Nephron progenitor cell (in vitro differentiated cells): ENCODE results near the gene SCGB2A2.

Experiments
- DNase-seq: peaks from one replicate; pipeline ENCODE4 v3.0.0; 2021
- H3K27ac Mint-ChIP-seq: 2 replicates; pipeline ENCODE4 v1.8.0; 2021; ENCODE audit warnings: mild to moderate bottlenecking, moderate library complexity, mixed read lengths
- H3K27me3 Mint-ChIP-seq: 2 replicates; pipeline ENCODE4 v1.8.0; 2021; ENCODE audit warnings: mild to moderate bottlenecking, low read depth, mixed read lengths; ENCODE audit not compliant: poor library complexity
- H3K36me3 Mint-ChIP-seq: 2 replicates; pipeline ENCODE4 v1.8.0; 2021; ENCODE audit warnings: low read depth, mixed read lengths
- H3K4me1 Mint-ChIP-seq: 2 replicates; pipeline ENCODE4 v1.8.0; 2021; ENCODE audit warnings: mixed read lengths
- H3K4me3 Mint-ChIP-seq: 2 replicates; pipeline ENCODE4 v1.8.0; 2021; ENCODE audit warnings: mild to moderate bottlenecking, moderate library complexity, mixed read lengths
- H3K9me3 Mint-ChIP-seq: 2 replicates; pipeline ENCODE4 v1.8.0; 2021; ENCODE audit warnings: mild to moderate bottlenecking, moderate library complexity, mixed read lengths
- CTCF ChIP-seq: fragments of 200-600 bp; sonication (generic); IDR thresholded peaks from 2 replicates; pipeline ENCODE4 v1.5.0; 2021; ENCODE audit warnings: antibody characterized with exemption

SCGB2A2 gene

GRCh38 chr11:62273284-62273683 lies 3.3 kb downstream of the SCGB2A2 start:
- TF ChIP-seq CTCF = no peak
- no peaks in the 10 kb centered on the region for H3K4me1 Mint-ChIP-seq

DNA sequence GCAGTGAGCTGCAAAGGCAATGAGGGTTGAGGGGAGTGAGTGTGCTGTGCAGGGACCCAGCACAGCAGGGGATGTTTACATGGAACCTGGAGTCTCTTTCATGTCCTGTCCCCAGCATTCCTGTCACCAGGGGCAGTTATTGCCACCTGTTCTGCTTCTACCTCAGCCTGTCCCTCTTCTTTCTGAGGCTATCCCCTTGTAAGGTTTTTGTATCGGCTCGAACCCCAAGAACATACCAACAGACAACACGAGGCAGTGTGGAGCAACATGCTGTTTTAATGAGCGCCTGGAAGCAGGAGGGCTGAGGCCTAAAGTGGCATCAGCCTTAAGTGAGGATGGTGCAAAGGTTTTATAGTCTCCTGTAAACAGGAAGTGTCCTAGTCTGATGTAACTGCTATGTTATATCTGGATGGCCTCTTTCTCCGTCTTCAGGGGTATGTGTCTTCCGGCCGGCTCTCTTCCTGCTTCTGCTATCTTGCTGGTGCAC lies 3.9 kb downstream of the SCGB2A2 start:
- no peak for DNase-seq
- H3K4me1 Mint-ChIP-seq = no peaks in the 10 kb centered on the region
- H3K36me3 Mint-ChIP-seq = no peaks in the 10 kb centered on the region
- no peak overlapping the region for H3K4me3 Mint-ChIP-seq
- no peak for TF ChIP-seq CTCF
- peaks cover 14% of the 10 kb centered on the region for H3K27me3 Mint-ChIP-seq
- no peak overlapping the region for H3K27ac Mint-ChIP-seq
- peaks cover 18% of the 10 kb centered on the region for H3K9me3 Mint-ChIP-seq

More at GRCh38 chr11:62273284-62273683, 3.3 kb downstream of the SCGB2A2 start:
- H3K27ac Mint-ChIP-seq = no peak overlapping the region
- peaks cover 18% of the 10 kb centered on the region for H3K9me3 Mint-ChIP-seq
- peaks cover 20% of the 10 kb centered on the region for H3K27me3 Mint-ChIP-seq
- DNase-seq = no peak
- no peaks in the 10 kb centered on the region for H3K36me3 Mint-ChIP-seq
- H3K4me3 Mint-ChIP-seq = no peak overlapping the region

DNA sequence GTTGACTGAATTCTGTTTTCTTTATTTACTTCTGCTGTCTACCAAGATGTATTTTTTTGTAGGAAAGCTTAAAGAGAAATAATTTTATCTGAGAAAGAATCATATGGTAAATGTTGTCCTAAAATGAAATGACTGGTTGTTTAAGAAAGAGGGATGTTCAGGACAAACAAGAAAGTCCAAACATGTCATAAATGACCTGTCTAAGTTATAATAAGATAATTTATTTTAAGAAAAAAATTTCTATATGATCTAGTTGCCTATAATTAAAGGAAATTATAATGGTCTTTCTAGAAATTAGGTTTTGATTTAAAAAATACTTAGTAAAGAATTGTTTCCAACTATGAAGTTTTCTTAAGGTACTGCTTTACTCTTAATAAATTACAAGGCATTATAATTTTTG lies 10.5 kb downstream of the SCGB2A2 start:
- Mint-ChIP-seq H3K4me1 (no peaks in the 10 kb centered on the region), H3K4me3 (no peak overlapping the region), H3K27me3 (no peaks in the 10 kb centered on the region), H3K9me3 (peaks cover 42% of the 10 kb centered on the region), H3K36me3 (no peaks in the 10 kb centered on the region), H3K27ac (no peak overlapping the region)
- no peak for TF ChIP-seq CTCF
- DNase-seq = no peak

GRCh38 chr11:62295504-62295903 lies 25.5 kb downstream of the SCGB2A2 start:
- peak; percentile 67 for DNase-seq
- no peak overlapping the region for H3K27ac Mint-ChIP-seq
- H3K4me1 Mint-ChIP-seq = no peaks in the 10 kb centered on the region
- H3K4me3 Mint-ChIP-seq = no peak overlapping the region
- TF ChIP-seq CTCF = no peak
- H3K36me3 Mint-ChIP-seq = no peaks in the 10 kb centered on the region
- H3K27me3 Mint-ChIP-seq = peaks cover 32% of the 10 kb centered on the region
- H3K9me3 Mint-ChIP-seq = peaks cover 5% of the 10 kb centered on the region

- H3K4me1 Mint-ChIP-seq = no peaks in the 10 kb centered on the region
- no peaks in the 10 kb centered on the region for H3K9me3 Mint-ChIP-seq
- no peak within 1 kb of the TSS for H3K27ac Mint-ChIP-seq
- H3K27me3 Mint-ChIP-seq = peaks cover 27% of the 10 kb centered on the region
- no peak within 1 kb of the TSS for H3K4me3 Mint-ChIP-seq
- no peak for TF ChIP-seq CTCF
- H3K36me3 Mint-ChIP-seq = no peaks in the 10 kb centered on the region
- DNase-seq = no peak
Measured at GRCh38 chr11:62298975-62299374, 29.0 kb downstream of the SCGB2A2 start, which contains the start of gene SCGB1D4. Gene SCGB1D4 (minus strand): TSS chr11:62299075. CDS start chr11:62299010, 65 bp downstream.

GRCh38 chr11:62306227-62306626 lies 36.3 kb downstream of the SCGB2A2 start:
- Mint-ChIP-seq H3K27me3 (peaks cover 13% of the 10 kb centered on the region), H3K27ac (no peak overlapping the region), H3K9me3 (peaks cover 17% of the 10 kb centered on the region), H3K4me3 (no peak overlapping the region), H3K4me1 (no peaks in the 10 kb centered on the region), H3K36me3 (no peaks in the 10 kb centered on the region)
- no peak for TF ChIP-seq CTCF
- no peak for DNase-seq
